HepG2 (cell line): ENCODE data around the gene ACKR3. TPM values are rescaled to one million over a fixed set of nuclear protein-coding genes. Genes with fewer than 3 reads are reported as not detected.

Source experiments
- ATM ChIP-seq: fragments of 450-650 bp; IDR thresholded peaks from 2 replicates; pipeline ENCODE4 v1.7.1; 2017; ENCODE audit warnings: mild to moderate bottlenecking, borderline replicate concordance
- GFI1 ChIP-seq: sonication (generic); formaldehyde crosslinking; IDR thresholded peaks from 2 replicates; pipeline ENCODE4 v1.5.0; 2020; ENCODE audit warnings: missing genetic modification reagents, mild to moderate bottlenecking, borderline replicate concordance
- RBM22 ChIP-seq: fragments of 200-400 bp; formaldehyde crosslinking; optimal IDR thresholded peaks from 2 replicates; pipeline ENCODE3; 2017; ENCODE audit warnings: mild to moderate bottlenecking, low read length, moderate library complexity
- polyA plus RNA-seq, 8 experiments: library from polyadenylated mRNA; depleted of rRNA in 3 of 8; stranded (reverse) in 7 of 8; unstranded in 1 of 8; fragments of >200 nt; fragmentation: Illumina TruSeq in 4 of 8; extraction: Trizol in 4 of 8; gene quantifications; 2 replicates each; pipeline versions ENCODE4 v1.2.1 to v1.2.3, GENCODE V29; 2011 to 2016; ENCODE audit warnings: low read depth in 4 of 8, missing spikeins in 1 of 8, mixed read lengths in 1 of 8; ENCODE audit not compliant: insufficient read depth in 1 of 8
- total RNA-seq, 5 experiments: library from RNA; depleted of rRNA; stranded (reverse); fragments of >200 nt; fragmentation: Illumina TruSeq; extraction: Trizol; gene quantifications; 2 replicates each; pipeline ENCODE4 v1.2.3, GENCODE V29; 2016; ENCODE audit warnings: low read depth in 1 of 5
- TF ChIP-seq, protein P1 (sequence below): IDR thresholded peaks from 2 replicates; pipeline ENCODE4 v1.6.1; 2018; ENCODE audit warnings: missing genetic modification reagents, mild to moderate bottlenecking, missing compliant biosample characterization
- TF ChIP-seq, protein P2 (sequence below): sonication (generic); formaldehyde crosslinking; IDR thresholded peaks from 2 replicates; pipeline ENCODE4 v1.4.0; 2020; ENCODE audit warnings: missing genetic modification reagents
- TF ChIP-seq, protein P3 (sequence below): sonication (generic); formaldehyde crosslinking; IDR thresholded peaks from 2 replicates; pipeline ENCODE4 v1.8.0; 2022; ENCODE audit warnings: missing genetic modification reagents, mild to moderate bottlenecking, inconsistent platforms, borderline replicate concordance

The ACKR3 gene
- total and polyA plus RNA-seq, 2 of the 13 experiments (the other 11 are each of a cell fraction or from before 2014, with no cell fraction given) = not detected

DNA sequence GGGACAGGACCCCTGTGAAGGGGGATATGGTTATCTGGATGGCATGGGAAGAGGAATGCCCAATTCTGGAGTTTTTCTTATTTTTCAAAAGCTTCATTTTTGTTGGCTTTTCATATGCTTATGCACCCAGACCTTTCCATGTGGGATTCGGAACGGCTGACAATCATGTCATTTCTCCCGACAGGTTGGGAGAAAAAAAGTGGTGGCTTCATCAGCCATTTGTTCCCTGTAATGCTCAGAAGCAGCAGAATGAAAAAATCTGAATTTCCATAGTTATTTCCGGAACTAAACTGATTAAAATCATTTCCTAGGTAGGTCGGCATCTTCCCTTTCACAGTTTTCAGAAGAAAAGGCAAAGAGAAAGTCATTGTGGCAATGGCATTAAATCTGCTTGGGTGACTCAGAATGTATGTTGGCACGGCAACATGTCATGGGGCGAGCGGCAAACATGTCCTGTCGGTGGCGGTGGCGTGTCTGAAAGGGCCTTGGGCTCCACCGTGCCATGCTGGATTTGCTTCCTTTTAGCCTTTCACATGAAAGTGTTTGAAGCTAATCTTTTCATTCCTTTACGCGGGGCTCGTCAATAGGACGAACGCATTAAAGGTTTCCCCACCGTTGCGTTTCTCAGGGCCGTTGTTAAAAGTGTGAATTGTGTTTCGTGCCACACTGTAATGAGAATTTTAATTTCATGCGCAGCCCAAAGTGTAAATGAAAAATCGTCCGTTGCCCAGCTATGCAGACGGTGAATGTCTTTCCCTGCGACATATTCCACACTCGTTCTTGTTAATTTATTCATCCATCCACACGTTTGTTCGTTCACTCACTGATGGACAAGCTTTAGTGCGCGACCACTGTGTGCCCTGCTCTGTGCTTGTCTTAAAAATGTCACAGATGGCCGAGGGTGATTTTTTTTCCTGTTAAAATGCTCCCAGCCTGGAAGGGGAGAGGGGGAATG is 18.5 kb downstream of the ACKR3 start (continued):
- TF ChIP-seq, protein P1, sequence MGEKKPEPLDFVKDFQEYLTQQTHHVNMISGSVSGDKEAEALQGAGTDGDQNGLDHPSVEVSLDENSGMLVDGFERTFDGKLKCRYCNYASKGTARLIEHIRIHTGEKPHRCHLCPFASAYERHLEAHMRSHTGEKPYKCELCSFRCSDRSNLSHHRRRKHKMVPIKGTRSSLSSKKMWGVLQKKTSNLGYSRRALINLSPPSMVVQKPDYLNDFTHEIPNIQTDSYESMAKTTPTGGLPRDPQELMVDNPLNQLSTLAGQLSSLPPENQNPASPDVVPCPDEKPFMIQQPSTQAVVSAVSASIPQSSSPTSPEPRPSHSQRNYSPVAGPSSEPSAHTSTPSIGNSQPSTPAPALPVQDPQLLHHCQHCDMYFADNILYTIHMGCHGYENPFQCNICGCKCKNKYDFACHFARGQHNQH = no peak
- no peak for TF ChIP-seq RBM22
- TF ChIP-seq, protein P2, sequence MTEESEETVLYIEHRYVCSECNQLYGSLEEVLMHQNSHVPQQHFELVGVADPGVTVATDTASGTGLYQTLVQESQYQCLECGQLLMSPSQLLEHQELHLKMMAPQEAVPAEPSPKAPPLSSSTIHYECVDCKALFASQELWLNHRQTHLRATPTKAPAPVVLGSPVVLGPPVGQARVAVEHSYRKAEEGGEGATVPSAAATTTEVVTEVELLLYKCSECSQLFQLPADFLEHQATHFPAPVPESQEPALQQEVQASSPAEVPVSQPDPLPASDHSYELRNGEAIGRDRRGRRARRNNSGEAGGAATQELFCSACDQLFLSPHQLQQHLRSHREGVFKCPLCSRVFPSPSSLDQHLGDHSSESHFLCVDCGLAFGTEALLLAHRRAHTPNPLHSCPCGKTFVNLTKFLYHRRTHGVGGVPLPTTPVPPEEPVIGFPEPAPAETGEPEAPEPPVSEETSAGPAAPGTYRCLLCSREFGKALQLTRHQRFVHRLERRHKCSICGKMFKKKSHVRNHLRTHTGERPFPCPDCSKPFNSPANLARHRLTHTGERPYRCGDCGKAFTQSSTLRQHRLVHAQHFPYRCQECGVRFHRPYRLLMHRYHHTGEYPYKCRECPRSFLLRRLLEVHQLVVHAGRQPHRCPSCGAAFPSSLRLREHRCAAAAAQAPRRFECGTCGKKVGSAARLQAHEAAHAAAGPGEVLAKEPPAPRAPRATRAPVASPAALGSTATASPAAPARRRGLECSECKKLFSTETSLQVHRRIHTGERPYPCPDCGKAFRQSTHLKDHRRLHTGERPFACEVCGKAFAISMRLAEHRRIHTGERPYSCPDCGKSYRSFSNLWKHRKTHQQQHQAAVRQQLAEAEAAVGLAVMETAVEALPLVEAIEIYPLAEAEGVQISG (CRISPR knock-in tag) = no peak
- TF ChIP-seq, protein P3, sequence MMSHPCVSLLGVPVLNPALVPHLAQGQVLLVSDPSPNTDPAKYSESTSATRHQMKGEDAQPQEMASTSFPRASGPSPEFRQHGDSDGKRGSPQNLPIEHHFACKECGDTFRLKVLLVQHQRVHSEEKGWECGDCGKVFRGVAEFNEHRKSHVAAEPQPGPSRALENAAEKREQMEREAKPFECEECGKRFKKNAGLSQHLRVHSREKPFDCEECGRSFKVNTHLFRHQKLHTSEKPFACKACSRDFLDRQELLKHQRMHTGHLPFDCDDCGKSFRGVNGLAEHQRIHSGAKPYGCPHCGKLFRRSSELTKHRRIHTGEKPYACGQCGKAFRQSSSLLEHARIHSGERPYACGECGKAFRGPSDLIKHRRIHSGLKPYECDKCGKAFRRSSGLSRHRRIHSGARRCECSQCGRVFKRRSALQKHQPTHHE = no peak
- no peak for TF ChIP-seq GFI1
- no peak for TF ChIP-seq ATM
